Upper lobe of left lung (tissue), 6 donors: ENCODE results near the gene TSHZ2. TPM values are rescaled to one million over a fixed set of nuclear protein-coding genes. Genes with fewer than 3 reads are reported as not detected.

Source experiments
- ATAC-seq, 2 donors: fragments of 200-7000 bp; cut with Tn5 transposase; one replicate each; pipeline ENCODE4 v1.9.1; 2022; ENCODE audit warnings: mild to moderate bottlenecking in 2 of 2, moderate library complexity in 2 of 2; ENCODE audit not compliant: low FRiP score in 2 of 2
- DNase-seq, 2 donors: peaks; one replicate each; pipeline ENCODE4 v3.0.0-alpha.2; 2019 to 2020
- H3K27ac ChIP-seq, 4 donors: fragments of 200-600 bp; sonication (generic); one replicate each; pipeline ENCODE4 v1.5.1; 2016 to 2019
- H3K27me3 ChIP-seq, 4 donors: fragments of 200-600 bp; sonication (generic); one replicate each; pipeline ENCODE4 v1.5.1; 2017 to 2019
- H3K36me3 ChIP-seq, 4 donors: fragments of 200-600 bp; sonication (generic); one replicate each; pipeline ENCODE4 v1.5.1; 2016 to 2019
- H3K4me1 ChIP-seq, 4 donors: fragments of 200-600 bp; sonication (generic); one replicate each; pipeline ENCODE4 v1.5.1; 2018 to 2019
- H3K4me3 ChIP-seq, 4 donors: fragments of 200-600 bp; sonication (generic); one replicate each; pipeline ENCODE4 v1.5.1; 2017 to 2019; ENCODE audit warnings: mild to moderate bottlenecking in 2 of 4, moderate library complexity in 1 of 4
- H3K9me3 ChIP-seq, 4 donors: fragments of 200-600 bp; sonication (generic); one replicate each; pipeline ENCODE4 v1.5.1; 2018 to 2019
- EP300 ChIP-seq, 4 donors: sonication (generic); formaldehyde crosslinking; IDR thresholded peaks; one replicate each; pipeline ENCODE4 v1.5.1; 2017; ENCODE audit warnings: antibody characterized with exemption in 4 of 4, control low read depth in 2 of 4
- POLR2A ChIP-seq, 4 donors: fragments of 450-650 bp; IDR thresholded peaks; one replicate each; pipeline ENCODE4 v1.5.1; 2016 to 2017; ENCODE audit warnings: antibody characterized with exemption in 4 of 4, mild to moderate bottlenecking in 2 of 4
- POLR2AphosphoS5 ChIP-seq, 2 donors: sonication (generic); formaldehyde crosslinking; IDR thresholded peaks; one replicate each; pipeline ENCODE4 v1.5.1; 2017; ENCODE audit warnings: antibody characterized with exemption in 2 of 2
- WGBS, 2 donors: methylation state at CpG; one replicate each; pipeline ENCODE4 v1.1.5; 2017 to 2018; 5-methylcytosine and 5-hydroxymethylcytosine counted together
- total RNA-seq, 6 donors: library from RNA; depleted of rRNA in 4 of 6; stranded (reverse); fragments of >200 nt in 4 of 6; gene quantifications; one replicate each; pipeline versions ENCODE4 v1.1.0 to v1.2.1, GENCODE V29; 2016 to 2021
- TF ChIP-seq, protein P1 (sequence below), 6 experiments: fragments of 450-650 bp in 4 of 6; fragments of 200-600 bp in 2 of 6; sonication (generic) in 2 of 6; IDR thresholded peaks; one replicate each; pipeline ENCODE4 v1.5.1; 2016 to 2019; ENCODE audit warnings: antibody characterized with exemption in 6 of 6
- donor health status: DM: no; HTN: no; CAD: no; lungs with moderate emphysema.
- donor health status: DM: no; HTN: yes; CAD: no; lungs with severe emphysema.

Gene TSHZ2
- total RNA-seq, 6 donors from 2014 or later, result 1.8 to 10.0 (median 3.2) TPM

DNA sequence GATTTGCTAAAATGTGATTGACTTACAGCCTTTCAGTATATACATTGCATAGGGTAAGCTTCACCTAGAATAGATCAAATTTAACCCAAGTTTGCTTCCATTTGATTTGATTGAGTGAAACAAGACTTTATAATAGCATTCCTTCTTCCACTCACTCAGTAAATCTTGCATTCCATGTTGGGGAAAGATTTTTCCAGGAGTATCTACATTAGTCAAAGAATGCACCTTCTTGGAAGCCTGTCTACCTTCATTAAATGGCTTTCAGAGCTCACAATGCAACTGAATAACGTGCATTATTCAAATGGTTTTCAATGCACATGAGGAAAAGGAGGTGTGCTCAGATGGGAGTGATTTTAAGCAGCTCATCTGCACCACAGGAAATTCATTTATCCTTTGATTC lies 38.3 kb upstream of the TSHZ2 start:
- Histone ChIP-seq H3K4me3 (no peak overlapping the region), H3K4me1 (no peaks in the 10 kb centered on the region), H3K9me3 (no peaks in the 10 kb centered on the region), H3K36me3 (no peaks in the 10 kb centered on the region), H3K27ac (no peak overlapping the region), H3K27me3 (no peaks in the 10 kb centered on the region)
- DNase-seq (no peak), ATAC-seq (no peak)
- WGBS, 2 donors, result 30 to 42% methylated on average over 1 of the region's 1 CpG
- no peak for TF ChIP-seq POLR2A (IDR thresholded peaks at IDR 0.05)
- no peak for TF ChIP-seq POLR2AphosphoS5 (IDR thresholded peaks at IDR 0.05)
- no peak for TF ChIP-seq EP300 (IDR thresholded peaks at IDR 0.05)
- TF ChIP-seq, protein P1, sequence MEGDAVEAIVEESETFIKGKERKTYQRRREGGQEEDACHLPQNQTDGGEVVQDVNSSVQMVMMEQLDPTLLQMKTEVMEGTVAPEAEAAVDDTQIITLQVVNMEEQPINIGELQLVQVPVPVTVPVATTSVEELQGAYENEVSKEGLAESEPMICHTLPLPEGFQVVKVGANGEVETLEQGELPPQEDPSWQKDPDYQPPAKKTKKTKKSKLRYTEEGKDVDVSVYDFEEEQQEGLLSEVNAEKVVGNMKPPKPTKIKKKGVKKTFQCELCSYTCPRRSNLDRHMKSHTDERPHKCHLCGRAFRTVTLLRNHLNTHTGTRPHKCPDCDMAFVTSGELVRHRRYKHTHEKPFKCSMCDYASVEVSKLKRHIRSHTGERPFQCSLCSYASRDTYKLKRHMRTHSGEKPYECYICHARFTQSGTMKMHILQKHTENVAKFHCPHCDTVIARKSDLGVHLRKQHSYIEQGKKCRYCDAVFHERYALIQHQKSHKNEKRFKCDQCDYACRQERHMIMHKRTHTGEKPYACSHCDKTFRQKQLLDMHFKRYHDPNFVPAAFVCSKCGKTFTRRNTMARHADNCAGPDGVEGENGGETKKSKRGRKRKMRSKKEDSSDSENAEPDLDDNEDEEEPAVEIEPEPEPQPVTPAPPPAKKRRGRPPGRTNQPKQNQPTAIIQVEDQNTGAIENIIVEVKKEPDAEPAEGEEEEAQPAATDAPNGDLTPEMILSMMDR (IDR thresholded peaks at IDR 0.05), result no peak

GRCh38 chr20:52936351-52937340 lies 35.5 kb upstream of the TSHZ2 start:
- no peak for DNase-seq
- Histone ChIP-seq H3K36me3 (no peaks in the 10 kb centered on the region), H3K4me1 (no peaks in the 10 kb centered on the region), H3K27ac (no peak overlapping the region), H3K4me3 (no peak overlapping the region), H3K27me3 (no peaks in the 10 kb centered on the region), H3K9me3 (no peaks in the 10 kb centered on the region)
- WGBS, 2 donors, result 72 to 83% methylated on average over 16 of the region's 16 CpGs
- TF ChIP-seq, protein P1 (IDR thresholded peaks at IDR 0.05), result no peak
- TF ChIP-seq EP300 (IDR thresholded peaks at IDR 0.05) (no peak), POLR2AphosphoS5 (IDR thresholded peaks at IDR 0.05) (no peak), POLR2A (IDR thresholded peaks at IDR 0.05) (no peak)
- no peak for ATAC-seq

GRCh38 chr20:52937591-52938100 lies 34.5 kb upstream of the TSHZ2 start:
- 72 to 80% methylated on average over 6 of the region's 6 CpGs for WGBS, 2 donors
- no peak overlapping the region for H3K4me3 ChIP-seq
- H3K4me1 ChIP-seq, result no peaks in the 10 kb centered on the region
- DNase-seq (no peak), ATAC-seq (no peak)
- no peaks in the 10 kb centered on the region for H3K9me3 ChIP-seq
- H3K27me3 ChIP-seq, result no peaks in the 10 kb centered on the region
- TF ChIP-seq EP300 (IDR thresholded peaks at IDR 0.05) (no peak), POLR2AphosphoS5 (IDR thresholded peaks at IDR 0.05) (no peak)
- no peak overlapping the region for H3K27ac ChIP-seq
- H3K36me3 ChIP-seq, result no peaks in the 10 kb centered on the region

DNA sequence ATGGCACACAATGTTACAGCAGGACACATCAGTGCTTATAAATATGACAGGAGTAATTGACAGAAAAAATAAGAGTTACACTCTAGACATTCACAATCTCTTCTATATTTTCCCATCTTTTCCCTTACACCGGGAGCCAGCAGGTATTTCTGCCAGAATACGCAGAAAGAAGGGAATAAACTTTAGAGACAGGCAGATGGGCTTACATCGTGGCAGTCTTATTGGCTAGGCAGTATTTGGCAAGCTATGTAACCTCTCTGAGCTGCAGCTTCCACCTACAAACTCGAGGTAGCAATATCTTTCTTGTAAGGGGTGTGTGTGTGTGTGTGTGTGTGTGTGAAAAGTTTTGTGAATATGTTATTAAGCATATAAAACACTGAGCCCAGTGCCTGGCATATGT lies 33.0 kb upstream of the TSHZ2 start:
- Histone ChIP-seq H3K27ac (no peak overlapping the region), H3K4me3 (no peak overlapping the region), H3K4me1 (no peaks in the 10 kb centered on the region), H3K36me3 (no peaks in the 10 kb centered on the region), H3K27me3 (no peaks in the 10 kb centered on the region), H3K9me3 (no peaks in the 10 kb centered on the region)
- TF ChIP-seq, protein P1 (IDR thresholded peaks at IDR 0.05), result no peak
- TF ChIP-seq POLR2A (IDR thresholded peaks at IDR 0.05) (no peak), POLR2AphosphoS5 (IDR thresholded peaks at IDR 0.05) (no peak), EP300 (IDR thresholded peaks at IDR 0.05) (no peak)
- DNase-seq, result no peak
- no peak for ATAC-seq
- 81 to 87% methylated on average over 4 of the region's 4 CpGs for WGBS, 2 donors

DNA sequence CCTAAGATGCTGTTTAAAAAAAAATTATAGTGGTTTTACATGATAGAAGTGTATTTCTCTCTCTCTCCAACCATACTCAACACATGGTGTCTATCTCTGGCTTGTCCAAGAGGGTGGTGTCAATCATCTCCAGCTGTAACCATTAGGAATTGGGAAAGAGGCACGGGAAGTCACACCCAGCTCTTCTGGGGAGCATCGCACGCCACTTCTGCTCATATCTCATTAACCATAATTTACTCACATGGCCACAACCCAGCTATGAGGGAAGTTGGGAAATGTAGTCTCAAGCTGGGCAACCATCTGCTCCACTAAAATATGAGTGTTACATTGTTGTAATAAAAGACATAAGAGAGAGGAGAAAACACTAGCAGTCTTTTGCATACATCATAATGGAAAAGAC lies 30.4 kb upstream of the TSHZ2 start:
- H3K36me3 ChIP-seq, result no peaks in the 10 kb centered on the region
- ATAC-seq (no peak), DNase-seq (no peak)
- H3K9me3 ChIP-seq, result no peaks in the 10 kb centered on the region
- H3K27me3 ChIP-seq, result no peaks in the 10 kb centered on the region
- no peaks in the 10 kb centered on the region for H3K4me1 ChIP-seq
- no peak overlapping the region for H3K27ac ChIP-seq
- H3K4me3 ChIP-seq, result no peak overlapping the region
- WGBS, 2 donors, result 66 to 70% methylated on average over 3 of the region's 3 CpGs
- no peak for TF ChIP-seq POLR2AphosphoS5 (IDR thresholded peaks at IDR 0.05)
- no peak for TF ChIP-seq EP300 (IDR thresholded peaks at IDR 0.05)
- TF ChIP-seq POLR2A (IDR thresholded peaks at IDR 0.05), result no peak
- TF ChIP-seq, protein P1 (IDR thresholded peaks at IDR 0.05), result no peak
